K562 (cell line): Measurements from ENCODE around the gene OR2L13.

Experiments used
- KLF16 ChIP-seq: IDR thresholded peaks from 2 replicates; pipeline ENCODE4 v1.6.1; 2016; ENCODE audit warnings: antibody characterized with exemption
- MYNN ChIP-seq, 2 experiments: sonication (generic); formaldehyde crosslinking in 1 of 2; IDR thresholded peaks; 2 replicates each; pipeline versions ENCODE4 v1.5.0 to v1.6.1; 2016 to 2020; ENCODE audit warnings: antibody characterized with exemption in 1 of 2, missing genetic modification reagents in 1 of 2
- NR2C1 ChIP-seq, 2 experiments: fragments of 450-650 bp; IDR thresholded peaks; 2 replicates each; pipeline ENCODE4 v1.6.1; 2017; ENCODE audit warnings: mild to moderate bottlenecking in 2 of 2, antibody characterized with exemption in 1 of 2, inconsistent platforms in 1 of 2, missing compliant biosample characterization in 1 of 2, missing genetic modification characterization in 1 of 2
- POLR2A ChIP-seq: fragments of 450-650 bp; conservative IDR thresholded peaks from 2 replicates; pipeline ENCODE4 v1.6.1; 2016
- ZBTB17 ChIP-seq: fragments of 450-650 bp; formaldehyde crosslinking; IDR thresholded peaks from 2 replicates; pipeline ENCODE4 v1.4.0; 2020; ENCODE audit warnings: mild to moderate bottlenecking
- TF ChIP-seq, protein P1 (sequence below), 3 experiments: IDR thresholded peaks in 2 of 3; conservative IDR thresholded peaks in 1 of 3; 2 replicates each; pipeline ENCODE4 v1.5.1; 2011 to 2012; ENCODE audit warnings: low read length in 3 of 3, mild to moderate bottlenecking in 3 of 3, control low read depth in 2 of 3, improper control_type of control experiment in 1 of 3, inconsistent platforms in 1 of 3, low read depth in 1 of 3, mixed read lengths in 1 of 3, moderate library complexity in 1 of 3; ENCODE audit not compliant: insufficient read depth in 2 of 3
- TF ChIP-seq, protein P2 (sequence below): fragments of 250-450 bp; sonication (Bioruptor Pico); IDR thresholded peaks from 2 replicates; pipeline ENCODE4 v1.4.0; 2020; ENCODE audit warnings: mild to moderate bottlenecking, moderate library complexity
- TF ChIP-seq, protein P3 (sequence below): sonication (generic); formaldehyde crosslinking; IDR thresholded peaks from 2 replicates; pipeline ENCODE4 v1.8.1; 2023; ENCODE audit warnings: mild to moderate bottlenecking, missing genetic modification reagents

DNA sequence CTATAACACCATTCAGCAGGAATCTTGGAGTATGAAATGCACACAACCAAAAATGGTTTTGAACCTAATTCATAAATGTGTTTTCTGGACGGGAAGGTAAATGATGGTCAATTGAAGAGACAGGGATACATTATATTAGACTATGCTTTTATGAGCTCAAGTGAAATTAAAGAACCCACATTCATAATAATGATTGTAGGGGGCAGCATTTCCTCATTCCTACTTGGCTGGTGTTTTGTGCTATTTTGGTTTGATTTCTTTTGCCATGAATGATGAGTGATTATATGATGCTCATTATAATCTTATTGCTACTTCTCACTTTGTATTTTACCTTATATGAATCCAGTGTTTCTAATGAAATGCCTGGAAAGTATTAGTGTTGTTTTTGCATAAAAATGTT, 48.0 kb upstream of the OR2L13 start:
- TF ChIP-seq ZBTB17 (no peak), KLF16 (no peak), POLR2A (no peak), MYNN (IDR thresholded peaks at IDR 0.05) (no peak), MYNN (CRISPR knock-in tag; IDR thresholded peaks at IDR 0.05) (no peak), NR2C1 (IDR thresholded peaks at IDR 0.05) (no peak), NR2C1 (tag; IDR thresholded peaks at IDR 0.05) (no peak)
- TF ChIP-seq, protein P1, sequence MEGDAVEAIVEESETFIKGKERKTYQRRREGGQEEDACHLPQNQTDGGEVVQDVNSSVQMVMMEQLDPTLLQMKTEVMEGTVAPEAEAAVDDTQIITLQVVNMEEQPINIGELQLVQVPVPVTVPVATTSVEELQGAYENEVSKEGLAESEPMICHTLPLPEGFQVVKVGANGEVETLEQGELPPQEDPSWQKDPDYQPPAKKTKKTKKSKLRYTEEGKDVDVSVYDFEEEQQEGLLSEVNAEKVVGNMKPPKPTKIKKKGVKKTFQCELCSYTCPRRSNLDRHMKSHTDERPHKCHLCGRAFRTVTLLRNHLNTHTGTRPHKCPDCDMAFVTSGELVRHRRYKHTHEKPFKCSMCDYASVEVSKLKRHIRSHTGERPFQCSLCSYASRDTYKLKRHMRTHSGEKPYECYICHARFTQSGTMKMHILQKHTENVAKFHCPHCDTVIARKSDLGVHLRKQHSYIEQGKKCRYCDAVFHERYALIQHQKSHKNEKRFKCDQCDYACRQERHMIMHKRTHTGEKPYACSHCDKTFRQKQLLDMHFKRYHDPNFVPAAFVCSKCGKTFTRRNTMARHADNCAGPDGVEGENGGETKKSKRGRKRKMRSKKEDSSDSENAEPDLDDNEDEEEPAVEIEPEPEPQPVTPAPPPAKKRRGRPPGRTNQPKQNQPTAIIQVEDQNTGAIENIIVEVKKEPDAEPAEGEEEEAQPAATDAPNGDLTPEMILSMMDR (IDR thresholded peaks at IDR 0.05 in 2 of 3, conservative IDR thresholded peaks at IDR 0.05 in 1 of 3; ENCODE audit: insufficient read depth in 2 of 3, low read depth in 1 of 3, low read length in 3 of 3): no peak
- TF ChIP-seq, protein P2, sequence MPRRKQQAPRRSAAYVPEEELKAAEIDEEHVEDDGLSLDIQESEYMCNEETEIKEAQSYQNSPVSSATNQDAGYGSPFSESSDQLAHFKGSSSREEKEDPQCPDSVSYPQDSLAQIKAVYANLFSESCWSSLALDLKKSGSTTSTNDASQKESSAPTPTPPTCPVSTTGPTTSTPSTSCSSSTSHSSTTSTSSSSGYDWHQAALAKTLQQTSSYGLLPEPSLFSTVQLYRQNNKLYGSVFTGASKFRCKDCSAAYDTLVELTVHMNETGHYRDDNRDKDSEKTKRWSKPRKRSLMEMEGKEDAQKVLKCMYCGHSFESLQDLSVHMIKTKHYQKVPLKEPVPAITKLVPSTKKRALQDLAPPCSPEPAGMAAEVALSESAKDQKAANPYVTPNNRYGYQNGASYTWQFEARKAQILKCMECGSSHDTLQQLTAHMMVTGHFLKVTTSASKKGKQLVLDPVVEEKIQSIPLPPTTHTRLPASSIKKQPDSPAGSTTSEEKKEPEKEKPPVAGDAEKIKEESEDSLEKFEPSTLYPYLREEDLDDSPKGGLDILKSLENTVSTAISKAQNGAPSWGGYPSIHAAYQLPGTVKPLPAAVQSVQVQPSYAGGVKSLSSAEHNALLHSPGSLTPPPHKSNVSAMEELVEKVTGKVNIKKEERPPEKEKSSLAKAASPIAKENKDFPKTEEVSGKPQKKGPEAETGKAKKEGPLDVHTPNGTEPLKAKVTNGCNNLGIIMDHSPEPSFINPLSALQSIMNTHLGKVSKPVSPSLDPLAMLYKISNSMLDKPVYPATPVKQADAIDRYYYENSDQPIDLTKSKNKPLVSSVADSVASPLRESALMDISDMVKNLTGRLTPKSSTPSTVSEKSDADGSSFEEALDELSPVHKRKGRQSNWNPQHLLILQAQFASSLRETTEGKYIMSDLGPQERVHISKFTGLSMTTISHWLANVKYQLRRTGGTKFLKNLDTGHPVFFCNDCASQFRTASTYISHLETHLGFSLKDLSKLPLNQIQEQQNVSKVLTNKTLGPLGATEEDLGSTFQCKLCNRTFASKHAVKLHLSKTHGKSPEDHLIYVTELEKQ (CRISPR knock-in tag): no peak
- TF ChIP-seq, protein P3, sequence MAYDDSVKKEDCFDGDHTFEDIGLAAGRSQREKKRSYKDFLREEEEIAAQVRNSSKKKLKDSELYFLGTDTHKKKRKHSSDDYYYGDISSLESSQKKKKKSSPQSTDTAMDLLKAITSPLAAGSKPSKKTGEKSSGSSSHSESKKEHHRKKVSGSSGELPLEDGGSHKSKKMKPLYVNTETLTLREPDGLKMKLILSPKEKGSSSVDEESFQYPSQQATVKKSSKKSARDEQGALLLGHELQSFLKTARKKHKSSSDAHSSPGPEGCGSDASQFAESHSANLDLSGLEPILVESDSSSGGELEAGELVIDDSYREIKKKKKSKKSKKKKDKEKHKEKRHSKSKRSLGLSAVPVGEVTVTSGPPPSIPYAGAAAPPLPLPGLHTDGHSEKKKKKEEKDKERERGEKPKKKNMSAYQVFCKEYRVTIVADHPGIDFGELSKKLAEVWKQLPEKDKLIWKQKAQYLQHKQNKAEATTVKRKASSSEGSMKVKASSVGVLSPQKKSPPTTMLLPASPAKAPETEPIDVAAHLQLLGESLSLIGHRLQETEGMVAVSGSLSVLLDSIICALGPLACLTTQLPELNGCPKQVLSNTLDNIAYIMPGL (CRISPR knock-in tag): no peak
